NCI-H748 (cell line): ENCODE results near the gene SAE1.
"Not testable (repeated sequence)": the region's sequence is repeated elsewhere in the genome, so short reads cannot be mapped to it uniquely, and the experiment has no call there.

Source experiments
- DNase-seq: peaks from one replicate; lab custom pipeline; 2025; ENCODE audit not compliant: unreplicated experiment; lab: John Stamatoyannopoulos, UW

The SAE1 gene

DNA sequence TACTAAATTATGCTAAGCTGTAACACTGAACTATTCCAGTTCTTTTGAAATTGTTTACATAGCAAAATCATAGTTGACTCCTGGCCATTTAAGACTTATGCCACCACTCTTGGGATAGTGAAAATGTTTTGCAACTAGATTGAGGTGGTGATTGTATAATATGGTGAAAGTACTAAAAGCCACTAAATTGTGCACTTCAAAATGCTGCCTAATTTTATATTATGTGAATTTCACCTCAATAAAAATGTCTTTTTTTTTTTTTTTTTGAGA is 5.0 kb upstream of the SAE1 start:
- DNase-seq = no peak

DNA sequence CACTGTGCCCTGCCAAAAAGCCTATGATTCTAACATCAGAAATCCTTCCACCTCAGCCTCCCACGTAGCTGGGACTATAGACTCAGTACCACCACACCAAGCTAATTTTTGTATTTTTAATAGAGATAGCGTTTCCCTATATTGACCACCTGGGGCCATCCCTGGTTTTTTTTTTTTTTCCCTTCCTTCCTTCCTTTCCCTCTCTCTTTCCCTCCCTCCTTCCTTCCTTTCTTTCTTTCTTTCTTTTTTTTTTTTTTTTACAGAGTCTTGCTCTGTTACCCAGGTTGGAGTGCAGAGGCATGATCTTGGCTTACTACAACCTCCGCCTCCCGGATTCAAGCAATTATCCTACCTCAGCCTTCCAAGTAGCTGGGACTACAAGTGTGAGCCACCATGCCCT is 1.1 kb upstream of the SAE1 start:
- DNase-seq = no peak

DNA sequence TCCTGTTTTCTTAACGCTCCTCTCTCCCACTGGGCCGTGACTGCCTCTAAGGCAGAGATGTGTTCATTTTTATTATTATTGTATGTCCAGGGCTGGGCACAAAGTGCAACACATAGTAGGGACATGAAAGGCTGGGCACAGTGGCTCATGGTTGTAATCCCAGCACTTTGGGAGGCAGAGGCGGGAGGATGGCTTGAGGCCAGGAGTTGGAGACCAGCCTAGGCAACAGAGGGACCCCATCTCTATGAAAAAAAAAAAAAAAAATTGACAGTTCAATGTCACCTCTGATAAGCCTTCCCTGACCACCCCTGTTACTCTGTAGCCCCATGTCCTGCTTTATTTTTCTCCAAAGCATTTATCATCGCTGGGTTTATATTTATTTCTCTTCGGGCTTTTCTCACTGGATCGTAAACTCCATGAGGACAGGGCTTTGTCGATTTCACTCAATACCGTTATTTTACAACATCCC is 481 bp upstream of the SAE1 start:
- DNase-seq = no peak

DNA sequence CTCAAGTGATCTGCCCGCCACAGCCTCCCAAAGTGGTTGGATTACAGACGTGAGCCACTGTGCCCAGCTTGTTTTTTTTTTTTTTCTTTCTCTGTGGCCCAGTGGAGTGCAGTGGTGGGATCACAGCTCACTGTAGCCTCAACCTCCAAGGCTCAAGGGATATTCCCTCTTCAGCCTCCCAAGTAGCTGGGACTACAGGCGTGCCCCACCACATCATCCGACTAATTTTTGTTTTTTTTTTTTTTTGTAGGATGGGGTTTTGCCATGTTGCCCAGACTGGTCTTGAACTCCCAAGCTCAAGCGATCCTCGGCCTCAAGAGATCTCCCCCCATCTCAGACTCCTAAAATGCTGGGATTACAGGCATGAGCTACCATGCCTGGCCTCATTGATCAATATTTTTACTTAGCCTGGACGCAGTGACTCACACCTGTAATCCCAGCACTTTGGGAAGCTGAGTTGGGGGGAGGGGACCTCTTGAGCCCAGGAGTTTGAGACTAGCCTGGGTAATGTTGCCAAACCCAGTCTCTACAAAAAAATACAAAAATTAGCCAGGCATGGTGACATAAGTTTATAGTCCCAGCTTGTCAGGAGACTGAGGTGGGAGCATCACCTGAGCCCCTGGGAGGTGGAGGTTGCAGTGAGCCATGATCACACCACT is 1.7 kb downstream of the SAE1 start:
- DNase-seq = no peak

DNA sequence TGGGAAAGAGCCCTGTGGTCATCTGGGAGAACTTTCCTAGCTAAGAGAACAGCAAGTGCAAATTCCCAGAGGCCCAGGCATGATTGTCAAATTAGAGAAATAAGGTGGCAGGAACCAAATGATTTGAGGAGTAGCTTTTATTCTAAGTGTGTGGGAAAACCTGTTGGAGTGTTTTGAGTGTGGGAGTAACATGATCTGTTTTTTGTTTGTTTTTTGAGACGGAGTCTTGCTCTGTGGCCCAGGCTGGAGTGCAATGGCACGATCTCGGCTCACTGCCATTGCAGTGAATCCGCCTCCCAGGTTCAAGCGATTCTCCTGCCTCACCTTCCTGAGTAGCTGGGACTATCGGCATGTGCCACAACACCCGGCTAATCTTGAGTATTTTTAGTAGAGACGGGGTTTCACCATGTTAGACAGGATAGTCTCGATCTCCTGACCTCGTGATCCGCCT is 2.4 kb downstream of the SAE1 start:
- no peak for DNase-seq

DNA sequence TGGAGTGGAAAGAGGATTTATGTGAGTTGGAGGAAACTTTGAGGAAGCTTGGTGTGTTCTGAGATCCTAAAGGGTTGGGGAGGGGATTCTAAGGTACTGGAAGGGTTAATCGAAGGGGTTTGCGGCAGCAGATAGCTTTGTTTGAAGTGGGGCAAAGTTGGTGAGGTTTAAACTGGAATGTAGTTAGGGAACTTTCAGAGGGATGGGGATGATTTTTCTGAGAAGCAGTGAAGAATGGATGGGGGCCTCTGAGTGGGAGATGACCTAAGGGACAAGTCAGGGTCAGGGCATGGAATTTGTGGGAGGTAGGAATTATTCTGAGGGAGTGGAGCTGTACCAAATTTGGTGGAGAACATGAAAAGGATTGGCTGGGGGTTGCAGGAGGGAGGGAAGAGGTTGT is 3.9 kb downstream of the SAE1 start:
- DNase-seq = no peak

DNA sequence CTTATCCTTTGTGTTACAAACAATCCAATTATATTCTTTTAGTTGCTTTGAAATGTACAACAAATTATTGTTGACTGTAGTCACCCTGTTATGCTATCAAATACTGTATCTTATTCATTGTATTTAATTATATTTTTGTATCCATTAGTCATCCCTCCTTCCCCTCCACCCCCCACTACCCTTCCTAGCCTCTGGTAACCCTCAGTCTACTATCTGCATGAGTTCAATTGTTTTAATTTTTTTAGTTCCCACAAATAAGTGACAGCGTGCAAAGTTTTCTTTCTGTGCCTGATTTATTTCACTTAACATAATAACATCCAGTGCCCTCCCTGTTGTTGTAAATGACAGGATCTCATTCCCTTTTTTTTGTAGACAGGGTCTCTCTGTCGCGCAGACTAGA is 4.5 kb downstream of the SAE1 start:
- no peak for DNase-seq

DNA sequence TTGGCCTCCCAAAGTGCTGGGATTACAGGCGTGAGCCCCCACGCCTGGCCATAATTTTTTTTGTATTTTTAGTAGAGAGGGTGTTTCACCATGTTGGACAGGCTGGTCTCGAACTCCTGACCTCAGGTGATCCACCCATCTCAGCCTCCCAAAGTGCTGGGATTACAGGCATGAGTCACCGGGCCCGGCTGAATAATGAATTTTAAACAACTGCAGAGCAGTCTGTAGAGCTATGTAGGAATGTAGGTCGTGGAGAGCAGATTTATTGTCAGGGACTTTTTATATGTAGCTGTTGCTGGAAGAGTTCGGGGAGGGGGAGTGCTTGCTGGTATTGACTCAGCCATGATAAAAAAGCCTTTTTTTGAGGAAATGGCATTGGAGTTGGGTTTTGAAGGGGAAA is 10.6 kb downstream of the SAE1 start:
- not testable (repeated sequence) for DNase-seq

DNA sequence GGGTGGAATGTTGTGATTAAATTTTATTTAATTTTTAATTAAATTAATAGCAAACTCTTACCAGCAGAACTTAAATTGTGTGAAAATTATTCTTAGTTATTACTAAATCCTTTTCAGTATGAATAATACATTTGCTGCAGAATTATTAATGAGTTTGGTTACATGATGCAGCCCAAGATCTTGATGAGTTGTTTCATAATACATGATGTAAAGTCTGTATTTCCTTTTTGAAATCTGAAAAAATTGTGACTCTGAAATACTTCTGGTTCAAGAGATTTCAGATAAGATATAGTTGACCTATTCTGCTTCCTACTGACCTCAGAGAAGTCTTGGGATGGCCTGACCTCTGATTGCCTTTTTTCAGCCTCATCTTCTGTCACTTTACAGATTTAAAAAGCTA is 11.1 kb downstream of the SAE1 start:
- DNase-seq = no peak

DNA sequence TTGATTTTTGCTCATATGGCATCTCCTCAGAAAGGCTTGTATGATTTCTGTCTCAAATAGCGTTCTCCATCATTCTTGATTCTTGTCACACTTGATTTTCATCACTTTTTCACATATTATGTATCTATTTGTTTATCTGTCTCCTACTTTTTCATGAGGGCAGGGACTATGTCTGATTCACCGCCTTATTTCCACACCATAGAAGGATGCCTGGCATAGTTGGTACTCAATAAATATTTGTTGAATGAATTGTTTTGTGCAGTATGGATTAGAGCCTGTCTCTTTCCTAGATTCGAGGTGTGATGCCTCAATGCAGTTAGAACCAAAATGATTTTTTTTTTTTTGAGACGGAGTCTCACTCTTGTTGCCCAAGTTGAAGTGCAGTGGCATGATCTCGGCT is 12.1 kb downstream of the SAE1 start:
- no peak for DNase-seq

DNA sequence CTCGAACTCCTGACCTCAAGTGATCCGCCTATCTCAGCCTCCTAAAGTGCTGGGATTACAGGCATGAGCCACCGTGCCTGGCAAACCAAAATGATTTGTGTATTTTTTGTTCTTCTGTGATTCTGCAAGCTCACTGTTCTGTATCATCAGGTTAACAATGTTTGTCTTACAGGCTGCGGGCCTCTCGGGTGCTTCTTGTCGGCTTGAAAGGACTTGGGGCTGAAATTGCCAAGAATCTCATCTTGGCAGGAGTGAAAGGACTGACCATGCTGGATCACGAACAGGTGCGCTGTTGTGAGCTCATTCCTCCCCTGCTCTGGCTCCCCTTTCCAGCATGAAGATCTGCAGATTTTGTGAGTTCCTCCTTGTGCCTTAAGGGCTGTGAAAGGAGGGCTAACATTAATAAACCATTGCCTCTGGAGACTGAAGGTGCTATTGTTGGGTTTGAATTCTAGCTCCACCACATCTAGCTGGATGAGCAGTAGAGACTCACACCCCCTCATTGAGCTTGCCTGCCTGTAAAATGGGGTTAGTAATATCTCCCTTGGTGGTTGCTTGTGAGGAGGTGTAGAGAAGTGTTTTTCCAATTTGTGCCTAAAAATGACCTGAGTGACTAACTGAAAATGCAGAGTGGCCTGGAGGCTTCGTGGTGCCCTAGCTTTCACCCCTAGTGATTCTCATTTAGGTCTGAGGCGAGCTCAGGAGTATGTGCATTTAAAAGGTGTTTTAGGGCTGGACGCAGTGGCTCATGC is 12.9 kb downstream of the SAE1 start:
- no peak for DNase-seq

DNA sequence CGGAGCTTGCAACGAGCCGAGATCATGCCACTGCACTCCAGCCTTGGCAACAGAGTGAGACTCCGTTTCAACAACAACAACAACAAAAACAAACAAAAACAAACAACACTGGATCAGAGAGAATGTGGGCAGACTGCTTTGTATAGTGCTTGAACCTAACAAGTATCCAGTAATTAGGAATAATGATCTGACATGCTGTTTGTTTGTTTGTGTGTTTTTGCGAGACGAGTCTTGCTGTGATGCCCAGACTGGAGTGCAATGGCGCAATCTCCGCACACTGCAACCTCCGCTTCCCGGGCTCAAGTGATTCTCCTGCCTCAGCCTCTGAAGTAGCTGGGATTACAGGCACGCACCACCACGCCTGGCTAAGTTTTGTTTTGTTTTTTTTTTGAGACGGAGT is 14.0 kb downstream of the SAE1 start:
- DNase-seq = no peak

DNA sequence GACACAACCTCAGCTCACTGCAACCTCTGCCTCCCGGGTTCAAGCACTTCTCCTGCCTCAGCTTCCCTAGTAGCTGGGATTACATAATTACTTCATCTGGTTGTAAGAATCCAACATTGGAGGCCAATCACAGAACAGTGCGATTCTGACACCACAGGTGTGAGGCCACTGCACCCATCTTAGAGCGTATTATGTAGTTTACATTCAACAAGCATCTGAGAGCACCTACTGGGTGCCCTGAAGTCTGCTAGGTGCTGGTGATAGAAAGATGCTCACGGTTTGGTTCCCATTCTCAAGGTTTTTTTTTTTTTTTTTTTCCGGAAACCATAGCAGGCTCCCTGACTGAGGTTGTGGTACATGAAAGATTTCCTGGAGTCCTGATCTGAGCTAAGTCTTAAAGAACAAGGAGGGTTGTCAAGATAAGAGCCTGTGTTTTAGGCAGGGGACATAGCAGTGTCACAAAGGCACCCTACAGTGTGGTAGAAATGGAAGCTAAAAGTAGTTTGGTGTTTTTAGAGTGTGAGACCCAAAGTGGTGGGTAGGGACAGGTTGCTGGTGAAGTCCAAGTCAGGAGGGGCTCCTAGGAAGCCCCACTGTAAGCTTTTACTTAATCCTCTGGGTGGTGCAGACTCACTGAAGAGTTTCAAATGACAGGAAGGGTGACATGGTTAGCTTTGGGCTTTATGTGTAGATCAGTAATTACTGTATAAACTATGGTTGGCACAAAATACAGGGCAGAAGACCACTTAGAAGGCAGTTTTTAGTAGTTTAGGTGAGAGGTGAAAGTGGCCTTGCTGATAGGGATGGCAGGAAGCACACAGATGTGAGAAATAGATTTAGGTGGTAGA is 15.2 kb downstream of the SAE1 start:
- no peak for DNase-seq

DNA sequence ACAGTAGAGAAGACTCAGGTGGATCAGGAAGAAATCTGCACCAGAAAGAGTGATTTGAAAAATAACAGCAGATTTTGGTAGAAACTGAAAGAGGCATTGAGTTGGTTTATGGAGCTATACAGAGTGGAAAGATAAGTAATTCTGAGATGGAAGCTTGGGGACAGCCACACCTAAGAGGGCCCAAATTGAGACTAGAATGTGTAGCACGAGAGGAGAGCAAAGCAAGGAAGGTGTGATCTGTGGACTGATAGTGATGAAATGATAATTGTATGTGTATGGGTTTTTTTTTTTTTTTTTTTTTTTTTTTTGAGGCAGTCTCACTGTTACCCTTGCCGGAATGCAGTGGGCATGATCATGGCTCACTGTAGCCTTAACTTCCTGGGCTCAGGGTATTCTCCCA is 16.3 kb downstream of the SAE1 start:
- no peak for DNase-seq

DNA sequence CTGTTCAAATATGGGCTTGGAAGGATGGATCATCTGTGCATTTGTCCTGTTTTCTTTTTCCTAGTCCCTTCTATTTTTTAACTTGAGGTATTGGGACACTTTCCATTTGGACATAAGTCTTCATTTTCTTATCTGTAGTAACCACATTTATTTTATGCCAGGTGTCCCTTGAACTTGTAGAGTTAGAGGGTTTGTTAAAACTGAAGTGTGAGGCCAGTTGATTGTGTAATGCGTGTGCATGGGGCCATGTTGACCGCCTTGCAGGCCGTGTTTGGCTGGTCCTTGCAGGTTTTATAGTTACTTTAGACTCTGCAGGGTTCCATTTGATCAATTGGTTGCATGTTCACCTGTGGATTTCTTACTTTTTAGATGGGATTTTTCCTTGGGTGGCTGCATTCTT is 21.0 kb downstream of the SAE1 start:
- no peak for DNase-seq

DNA sequence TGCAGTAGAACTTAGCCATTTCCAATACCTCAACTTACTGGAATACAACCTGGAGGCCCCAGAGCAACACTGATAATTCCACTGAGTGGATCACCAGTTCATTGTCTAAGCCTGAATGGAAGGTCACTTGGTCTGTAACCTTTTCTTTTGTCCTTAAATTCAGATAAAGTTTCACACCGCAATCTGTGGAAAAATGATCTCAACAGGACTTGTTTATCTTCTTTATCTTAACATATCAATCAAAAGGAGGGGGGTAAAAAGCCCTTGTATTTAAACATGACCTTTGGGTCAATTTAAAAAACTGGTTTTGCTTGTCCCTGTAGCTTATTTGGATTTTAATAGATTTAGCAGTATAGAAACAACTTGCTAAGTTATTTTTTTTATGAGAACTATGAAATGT is 21.6 kb downstream of the SAE1 start:
- DNase-seq = peak; percentile 74

DNA sequence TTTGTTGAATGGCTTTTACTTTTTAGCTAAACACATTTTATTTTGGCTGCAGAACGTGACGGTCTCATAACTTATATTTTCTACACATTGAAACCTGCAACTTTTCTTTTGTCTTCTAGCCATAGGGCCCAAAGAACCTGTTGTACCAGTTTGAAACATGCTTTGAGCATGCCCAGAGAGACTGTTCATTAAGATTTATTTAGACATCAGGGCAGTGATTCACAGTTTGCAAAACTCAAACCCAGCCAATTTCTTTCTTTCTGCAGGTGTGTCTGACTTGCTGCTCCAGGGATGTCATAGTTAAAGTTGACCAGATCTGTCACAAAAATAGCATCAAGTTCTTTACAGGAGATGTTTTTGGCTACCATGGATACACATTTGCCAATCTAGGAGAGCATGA is 22.0 kb downstream of the SAE1 start:
- peak; percentile 70 for DNase-seq

DNA sequence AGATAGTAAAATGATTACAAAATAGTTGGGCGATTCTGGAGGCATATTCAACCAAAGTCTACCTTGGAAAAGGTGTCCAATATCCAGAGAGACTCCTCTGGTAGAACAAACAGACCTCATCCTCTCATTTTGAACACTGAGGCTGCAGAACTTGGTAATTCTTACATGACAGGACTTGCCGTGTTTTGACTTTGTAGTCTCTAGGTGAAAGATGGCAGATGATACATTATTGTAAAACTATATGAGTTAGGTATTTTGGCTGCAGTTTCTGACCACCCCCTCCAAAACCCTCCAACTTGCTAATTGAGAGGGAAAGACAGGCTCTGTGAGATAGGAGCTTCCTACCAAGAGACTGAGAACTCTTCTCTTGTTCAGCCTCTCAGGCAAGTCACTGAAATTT is 22.6 kb downstream of the SAE1 start:
- no peak for DNase-seq

DNA sequence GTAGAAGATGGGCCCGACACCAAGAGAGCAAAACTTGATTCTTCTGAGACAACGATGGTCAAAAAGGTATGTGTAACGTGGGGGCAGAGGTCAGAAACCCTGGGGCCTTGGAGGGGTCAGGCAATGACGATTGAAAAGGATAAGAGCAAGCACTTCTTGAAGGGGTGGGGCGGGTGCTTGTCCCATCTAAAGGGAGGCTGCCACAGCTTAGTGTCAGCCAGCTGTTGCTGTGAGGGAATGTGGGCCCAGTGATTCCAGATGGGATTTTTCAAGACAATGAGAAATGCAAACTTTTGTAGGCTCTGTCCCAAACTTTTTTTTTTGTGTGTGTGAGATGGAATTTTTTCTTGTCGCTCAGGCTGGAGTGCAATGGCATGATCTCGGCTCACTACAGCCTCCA is 24.5 kb downstream of the SAE1 start:
- DNase-seq = no peak

DNA sequence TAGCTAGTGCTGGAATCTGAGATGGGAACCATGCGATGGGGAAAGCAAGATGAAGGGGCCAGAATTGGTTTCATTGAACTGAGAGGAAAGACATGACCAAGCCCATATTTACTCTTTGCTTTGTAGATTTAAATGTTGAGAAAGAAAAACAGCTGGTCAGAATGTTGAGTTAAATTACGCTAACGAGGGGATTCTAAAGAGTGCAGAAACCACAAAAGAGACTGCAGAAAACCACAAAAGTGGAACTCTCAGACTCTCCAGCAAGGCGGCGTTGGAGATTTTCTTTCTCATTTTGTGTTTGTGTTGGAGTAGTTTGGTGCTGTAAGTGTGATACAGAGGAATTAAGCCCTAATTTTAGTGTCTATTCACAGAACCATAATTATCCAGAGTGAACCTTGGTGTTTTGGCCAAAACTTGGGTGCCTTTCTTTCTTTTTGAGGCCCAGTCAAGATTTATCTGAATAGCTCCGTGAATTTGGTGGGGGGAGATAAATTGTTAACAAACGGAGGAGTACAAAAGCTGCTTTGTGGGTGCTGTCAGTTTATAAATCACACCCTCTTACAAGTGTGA is 26.3 kb downstream of the SAE1 start:
- DNase-seq = no peak

DNA sequence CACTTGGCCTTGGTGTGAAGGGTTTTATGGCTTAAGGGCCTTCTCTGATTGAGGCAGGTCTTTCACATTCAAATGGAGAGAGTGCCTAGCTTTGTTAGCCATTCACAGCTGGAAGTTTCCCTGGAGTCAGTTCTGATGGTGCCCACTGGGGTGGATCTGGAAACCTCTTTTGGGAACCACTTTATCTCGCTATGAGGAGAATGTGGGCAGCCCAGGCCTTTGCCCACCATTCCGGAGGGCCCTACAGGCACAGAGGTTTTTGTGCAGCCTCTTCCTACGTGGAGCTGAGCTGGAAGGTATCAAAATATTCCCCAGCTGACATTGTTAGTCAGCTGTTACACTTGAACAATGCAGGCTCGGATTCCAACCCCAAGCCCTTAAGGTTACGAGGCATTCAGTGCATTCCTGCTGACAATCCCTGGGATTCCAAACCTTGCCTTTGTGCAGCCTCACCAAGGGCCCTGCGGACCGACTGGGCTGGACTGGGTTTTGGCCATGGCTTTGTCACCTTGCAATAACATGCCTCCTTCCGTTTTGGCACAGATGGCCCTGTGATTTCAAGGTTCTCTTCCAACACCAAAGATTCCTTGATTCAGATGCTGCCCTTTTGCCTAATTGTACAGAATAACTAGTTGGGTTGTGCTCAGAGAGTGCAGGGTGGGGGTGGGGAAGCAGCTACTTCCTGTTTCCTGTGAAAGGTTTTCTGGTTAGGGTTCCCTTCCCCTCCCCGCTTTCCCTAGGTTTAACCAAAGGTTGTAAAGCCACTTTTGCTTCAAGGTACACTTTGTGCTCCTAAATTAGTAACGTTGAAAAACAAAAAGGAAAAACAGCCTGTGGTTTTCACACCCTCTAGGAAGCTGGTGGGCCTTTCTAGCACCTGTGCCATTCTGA is 27.0 kb downstream of the SAE1 start:
- no peak for DNase-seq
